ENCODE results near the gene CDH4.
"Not testable (repeated sequence)": the region's sequence is repeated elsewhere in the genome, so short reads cannot be mapped to it uniquely, and the experiment has no call there.

CDH4 gene

DNA sequence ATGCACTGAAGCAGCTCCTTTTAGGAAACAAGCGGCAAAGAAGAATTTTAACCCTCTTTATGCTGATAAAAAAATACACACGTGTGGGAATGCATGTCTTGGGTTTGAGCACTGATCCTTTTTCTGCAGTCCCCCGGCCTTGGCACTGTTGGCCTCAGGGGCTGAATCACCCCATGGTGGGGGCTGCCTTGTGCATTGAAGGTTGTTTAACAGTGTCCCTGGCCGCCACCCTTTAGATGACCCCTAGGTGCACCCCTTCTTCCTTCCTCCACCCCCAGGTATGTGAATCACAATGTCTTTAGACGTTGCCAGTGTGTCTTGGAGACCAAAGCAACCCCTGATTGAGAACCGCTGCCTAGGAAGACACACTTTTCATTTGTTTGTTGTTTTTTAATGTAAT lies 190.7 kb downstream of the CDH4 start:
- no peak for DNase-seq

DNA sequence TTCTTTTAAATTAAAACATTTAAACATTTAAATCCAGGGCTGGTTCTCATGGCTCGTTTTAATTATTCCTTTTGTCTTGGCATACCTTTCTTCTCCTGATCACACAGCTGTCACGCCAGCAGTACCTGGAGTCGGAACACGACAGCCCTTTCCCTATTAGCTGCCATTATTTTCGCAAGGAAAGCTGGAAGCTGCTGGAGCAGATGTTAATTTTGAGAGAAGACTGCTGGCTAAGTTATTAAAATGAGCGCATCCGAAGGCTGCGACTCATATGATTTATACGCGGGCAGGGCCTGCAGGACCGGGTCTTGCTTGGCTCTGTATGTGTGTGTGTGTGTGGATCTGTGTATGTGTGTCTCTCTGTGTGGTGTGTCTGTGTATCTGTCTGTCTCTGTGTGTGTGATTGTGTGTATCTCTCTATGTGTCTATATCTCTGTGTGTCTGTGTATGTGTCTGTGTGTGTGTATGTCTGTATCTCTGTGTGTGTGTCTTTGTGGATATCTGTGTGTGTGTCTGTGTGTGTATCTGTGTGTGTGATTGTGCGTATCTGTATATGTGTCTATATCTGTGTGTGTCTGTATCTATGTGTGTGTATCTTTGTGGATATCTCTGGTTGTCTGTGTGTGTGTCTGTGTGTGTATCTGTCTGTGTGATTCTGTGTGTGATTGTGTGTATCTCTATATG lies 191.5 kb downstream of the CDH4 start:
- no peak for DNase-seq

DNA sequence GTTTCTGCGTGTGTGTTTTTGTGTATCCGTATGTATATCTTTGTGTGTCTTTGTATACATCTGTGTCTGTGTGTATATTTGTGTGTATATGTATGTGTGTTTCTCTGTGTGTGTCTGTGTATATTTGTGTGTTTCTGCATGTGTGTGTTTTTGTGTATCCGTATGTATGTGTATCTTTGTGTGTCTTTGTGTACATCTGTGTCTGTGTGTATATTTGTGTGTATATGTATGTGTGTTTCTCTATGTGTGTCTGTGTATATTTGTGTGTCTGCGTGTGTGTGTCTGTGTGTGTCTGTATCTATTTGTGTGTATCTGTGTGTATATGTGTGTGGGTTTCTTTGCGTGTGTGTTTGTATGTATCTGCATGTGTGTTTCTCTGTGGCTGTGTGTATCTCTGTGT lies 192.6 kb downstream of the CDH4 start:
- DNase-seq, result no peak

DNA sequence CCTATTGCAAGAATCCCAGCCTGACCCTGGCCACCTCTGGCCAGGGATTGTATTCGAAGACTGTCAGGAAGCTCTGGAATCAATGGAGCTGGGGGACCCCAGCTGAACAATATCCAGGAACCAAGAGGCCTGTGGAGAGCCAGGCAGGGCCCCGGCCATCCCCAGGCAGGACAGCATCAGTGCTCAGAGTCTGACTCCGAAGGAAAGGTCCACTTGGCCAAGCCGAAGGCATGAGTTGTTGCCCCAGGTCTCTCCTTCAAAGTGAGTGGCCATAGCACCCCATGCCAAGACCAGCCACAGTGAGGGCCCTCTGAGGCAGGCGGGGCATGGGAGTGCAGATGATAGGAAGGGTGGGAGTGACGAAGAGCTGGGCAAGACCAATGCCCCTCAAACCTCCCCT lies 193.1 kb downstream of the CDH4 start:
- DNase-seq, result no peak

DNA sequence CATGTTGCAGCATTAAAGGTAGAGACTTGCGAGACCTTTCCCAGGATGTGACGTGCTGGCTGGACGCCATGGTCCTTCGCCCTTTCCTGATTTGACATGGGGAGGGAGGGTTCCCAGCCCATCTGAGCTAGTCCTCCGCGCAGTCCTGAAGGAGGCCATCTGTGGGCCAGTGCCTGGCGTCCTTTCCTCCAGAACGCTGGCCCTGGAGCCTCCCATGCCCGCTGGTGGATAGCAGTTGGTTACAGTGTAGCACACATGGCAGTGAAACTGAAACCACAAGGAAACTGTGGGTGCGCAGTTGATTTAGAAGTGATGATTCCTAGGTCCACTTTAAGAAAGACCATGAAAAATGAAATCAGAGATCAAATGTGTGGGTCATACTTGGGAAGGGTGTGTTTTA lies 193.7 kb downstream of the CDH4 start:
- DNase-seq, result no peak

DNA sequence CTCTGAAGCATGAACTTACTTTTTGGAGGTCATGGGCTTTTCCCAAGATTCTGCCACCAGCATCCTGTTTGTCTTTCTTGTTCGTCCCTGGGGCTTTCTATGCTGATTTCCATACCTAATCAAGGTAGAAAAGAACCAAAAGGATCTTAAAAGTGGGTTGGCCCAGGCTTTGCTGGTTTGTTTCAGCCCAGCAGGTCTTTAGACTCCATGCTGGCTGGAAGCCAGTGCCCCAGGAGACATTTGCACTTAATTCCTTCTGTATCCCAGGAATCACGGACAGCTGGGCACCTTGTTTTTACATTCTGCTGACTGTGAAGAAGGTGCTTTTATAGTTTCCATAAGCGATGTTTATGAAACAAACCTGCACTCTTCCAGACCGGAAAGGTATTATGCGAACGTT lies 195.9 kb downstream of the CDH4 start:
- DNase-seq, result no peak

DNA sequence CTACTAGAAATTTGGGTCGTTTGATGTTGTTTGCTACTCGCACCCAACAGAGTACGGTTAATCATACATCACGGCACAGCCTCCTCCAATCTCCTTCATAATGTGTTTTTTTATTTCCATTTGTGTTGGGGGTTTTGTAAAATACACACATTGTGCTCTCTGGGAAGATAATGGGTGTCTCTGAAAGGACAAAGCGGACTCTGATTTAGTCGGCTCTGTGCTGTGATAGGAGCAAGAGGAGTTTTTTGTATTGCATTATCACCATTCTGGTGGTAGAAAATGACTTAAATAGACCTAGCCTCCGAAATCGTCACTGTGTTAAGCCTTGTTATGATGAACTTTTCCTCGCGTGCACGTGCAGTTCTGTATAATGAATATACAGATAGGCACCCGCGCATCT lies 196.3 kb downstream of the CDH4 start:
- no peak for DNase-seq

DNA sequence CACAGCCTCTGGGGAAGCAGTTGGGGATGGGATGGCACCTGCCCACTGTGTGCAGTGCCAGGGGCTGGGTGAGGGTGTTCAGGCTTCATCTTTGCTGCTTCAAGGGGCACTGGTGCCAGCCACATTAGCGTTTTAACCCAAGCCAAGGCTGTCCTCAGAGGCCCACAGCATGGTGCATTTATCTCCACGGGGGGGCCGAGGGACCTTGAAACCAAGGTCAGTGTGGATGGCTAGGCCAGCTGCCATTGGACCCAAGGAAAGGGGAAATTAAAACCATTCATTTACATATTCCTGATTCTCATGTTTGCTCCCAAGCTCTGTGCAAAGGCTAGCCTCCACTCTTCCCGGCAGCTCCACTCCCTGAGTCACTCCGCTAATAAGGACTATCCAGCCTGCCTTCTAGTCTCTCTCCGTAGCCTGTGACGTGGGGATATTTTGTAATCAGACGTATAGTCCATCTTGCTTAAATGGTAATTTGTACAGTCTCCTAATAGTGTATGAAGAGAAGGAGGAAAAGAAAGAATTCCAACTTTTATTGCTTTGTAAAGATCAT lies 197.1 kb downstream of the CDH4 start:
- DNase-seq, result no peak

DNA sequence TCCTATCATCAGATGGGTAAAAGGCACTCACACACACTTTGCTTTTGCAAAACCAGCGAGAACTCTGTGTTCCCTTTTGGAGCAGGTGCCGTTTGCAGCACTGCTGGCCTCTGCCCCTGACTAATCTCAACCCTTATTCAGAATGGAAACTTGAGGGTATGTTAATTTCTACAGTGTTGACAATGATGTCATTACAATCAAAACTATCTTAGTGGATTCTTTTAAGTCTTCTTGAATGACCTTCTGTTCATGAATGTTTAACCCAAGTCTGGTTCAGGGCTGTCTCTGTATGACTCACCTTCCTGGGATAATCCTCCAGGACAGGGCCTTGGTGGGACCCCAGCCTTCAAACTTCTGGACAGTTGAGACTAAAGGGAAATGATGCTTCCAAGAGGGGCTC lies 197.9 kb downstream of the CDH4 start:
- no peak for DNase-seq

DNA sequence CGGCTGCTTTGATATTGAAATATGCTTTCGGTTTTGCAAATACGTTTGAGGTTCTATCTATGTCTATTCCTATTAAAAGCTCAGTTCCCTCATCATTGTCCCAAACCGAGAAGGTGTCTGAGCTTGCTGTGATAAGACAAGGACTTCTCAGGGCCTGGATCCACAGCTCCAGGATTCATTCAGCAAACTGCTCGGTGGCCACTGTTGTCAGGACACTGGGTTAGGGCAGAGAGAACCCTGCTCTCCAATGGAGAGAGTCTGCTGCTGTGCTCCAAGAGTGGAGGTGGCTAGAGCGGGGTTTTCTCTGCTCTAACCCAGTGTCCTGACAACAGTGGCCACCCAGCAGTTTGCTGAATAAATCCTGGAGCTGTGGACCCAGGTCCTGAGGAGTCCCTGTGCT lies 198.5 kb downstream of the CDH4 start:
- DNase-seq, result no peak

DNA sequence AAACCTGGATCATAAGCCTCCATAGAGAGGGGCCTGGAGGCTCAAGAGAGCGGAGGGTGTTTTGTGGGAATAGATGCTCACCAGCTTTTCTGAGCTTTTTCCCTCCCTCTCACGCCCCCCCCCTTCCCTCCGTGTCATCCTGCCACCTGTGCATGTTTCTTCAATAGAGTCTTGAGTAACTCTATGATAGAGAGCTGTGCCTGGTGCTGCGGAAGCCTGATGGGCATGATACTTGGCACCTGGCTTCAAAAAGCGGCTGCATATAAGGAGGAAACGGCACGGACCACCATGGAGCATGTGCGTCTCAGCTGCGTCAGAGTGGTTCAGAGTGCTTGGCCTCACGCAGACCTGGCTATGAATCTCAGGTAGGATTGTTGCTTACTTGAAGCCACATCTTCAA lies 198.9 kb downstream of the CDH4 start:
- DNase-seq, result no peak

DNA sequence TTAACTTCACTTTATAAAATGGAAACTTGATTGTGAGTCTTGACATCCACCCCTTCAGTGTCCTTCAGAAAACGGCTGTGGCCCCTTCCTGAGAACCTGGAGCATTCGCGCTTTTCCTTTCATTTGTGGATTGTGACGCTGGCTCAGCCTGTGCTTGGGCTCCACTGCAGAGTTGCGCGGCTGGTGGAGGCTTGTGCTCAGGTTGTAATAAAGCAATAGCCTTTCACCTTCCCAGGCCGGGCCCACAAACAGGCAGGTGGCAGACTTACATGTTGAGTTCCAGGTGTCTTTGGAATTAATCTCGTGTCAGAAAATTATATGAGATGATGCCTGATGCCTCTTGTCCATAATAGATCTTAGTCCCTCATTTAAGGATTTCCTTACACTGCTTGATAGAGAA lies 199.9 kb downstream of the CDH4 start:
- no peak for DNase-seq

DNA sequence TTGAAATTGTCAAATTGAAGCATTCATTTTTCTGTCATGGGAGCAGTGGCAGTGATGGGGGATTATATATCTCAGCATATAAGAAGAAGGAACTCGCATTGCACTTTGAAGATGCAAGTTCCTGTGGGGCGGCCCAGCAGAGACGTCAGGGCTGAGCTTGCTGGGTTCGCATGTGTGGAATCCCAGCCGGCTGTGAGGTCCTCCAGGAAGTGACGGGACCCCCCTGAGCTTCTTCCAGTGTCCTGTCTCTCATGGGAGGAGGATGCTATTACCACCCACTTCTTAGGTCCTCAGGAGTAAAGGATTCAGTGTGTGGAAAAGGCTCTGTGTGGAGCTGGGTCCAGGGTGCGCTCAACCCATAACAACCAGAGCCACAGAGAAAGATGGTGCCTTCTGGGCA lies 201.2 kb downstream of the CDH4 start:
- no peak for DNase-seq

DNA sequence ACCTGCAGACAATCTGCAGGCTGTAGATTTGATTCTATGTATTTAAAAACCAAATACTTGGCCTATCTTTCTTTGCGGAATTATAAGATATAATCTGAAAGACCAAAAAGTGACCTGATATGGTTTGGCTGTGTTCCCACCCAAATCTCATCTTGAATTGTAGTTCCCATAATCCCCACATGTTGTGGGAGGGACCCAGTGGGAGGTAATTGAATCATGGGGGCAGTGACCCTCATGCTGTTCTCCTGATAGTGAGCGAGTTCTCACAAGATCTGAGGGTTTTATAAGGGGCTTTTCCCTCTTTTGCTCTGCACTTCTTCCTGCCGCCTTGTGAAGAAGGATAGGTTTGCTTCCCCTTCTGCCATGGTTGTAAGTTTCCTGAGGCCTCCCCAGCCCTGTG lies 201.6 kb downstream of the CDH4 start:
- not testable (repeated sequence) for DNase-seq

DNA sequence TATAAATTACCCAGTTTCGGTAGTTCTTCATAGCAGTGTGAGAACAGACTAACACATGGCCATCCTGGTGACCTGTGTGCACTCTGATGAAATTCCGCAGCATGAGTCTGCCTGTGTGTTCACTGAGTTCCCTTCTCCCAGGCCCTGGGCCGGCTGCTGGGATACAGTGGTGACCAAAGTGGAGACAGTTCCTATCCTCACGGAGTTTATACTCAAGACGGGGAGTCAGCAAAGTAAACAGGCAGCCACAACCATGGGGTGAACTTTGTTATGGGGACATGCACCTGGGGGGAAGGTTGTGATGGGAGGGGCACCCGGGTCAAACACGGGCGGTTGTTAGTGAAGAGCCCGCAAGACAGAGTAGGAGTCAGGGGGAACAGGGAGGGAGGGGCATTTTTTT lies 202.0 kb downstream of the CDH4 start:
- DNase-seq, result no peak

DNA sequence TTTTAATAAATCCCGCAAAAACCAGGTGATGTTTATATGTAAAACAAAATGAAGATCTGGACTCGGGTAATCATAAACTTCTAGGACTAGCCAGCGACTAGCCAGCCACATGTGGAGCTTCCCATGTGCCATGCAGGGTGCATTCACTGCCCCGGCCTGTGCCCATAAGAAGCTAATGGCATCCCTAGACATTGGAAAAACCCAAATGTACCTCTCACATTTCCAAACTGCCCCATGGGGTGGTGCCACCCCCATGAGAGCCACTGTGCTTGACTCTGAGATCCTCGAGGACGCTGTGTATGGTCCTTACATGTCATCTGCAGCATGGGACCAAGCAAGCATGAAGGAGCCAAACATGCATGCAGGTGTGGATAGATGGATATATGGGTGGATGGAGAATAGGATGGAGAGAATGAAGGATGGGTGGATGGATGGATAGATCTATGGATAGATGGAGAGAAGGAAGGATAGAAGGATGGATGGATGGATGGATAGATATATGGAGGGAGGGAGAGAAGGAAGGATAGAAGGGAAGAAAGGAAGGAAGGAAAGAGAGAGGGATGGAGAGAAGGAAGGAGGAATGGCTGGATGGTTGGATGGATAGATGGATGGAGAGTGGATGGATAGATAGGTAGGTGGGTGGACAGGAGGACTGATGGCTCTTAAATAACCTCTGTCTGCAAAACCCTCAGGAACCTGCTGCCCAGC lies 203.6 kb downstream of the CDH4 start:
- DNase-seq, result no peak

DNA sequence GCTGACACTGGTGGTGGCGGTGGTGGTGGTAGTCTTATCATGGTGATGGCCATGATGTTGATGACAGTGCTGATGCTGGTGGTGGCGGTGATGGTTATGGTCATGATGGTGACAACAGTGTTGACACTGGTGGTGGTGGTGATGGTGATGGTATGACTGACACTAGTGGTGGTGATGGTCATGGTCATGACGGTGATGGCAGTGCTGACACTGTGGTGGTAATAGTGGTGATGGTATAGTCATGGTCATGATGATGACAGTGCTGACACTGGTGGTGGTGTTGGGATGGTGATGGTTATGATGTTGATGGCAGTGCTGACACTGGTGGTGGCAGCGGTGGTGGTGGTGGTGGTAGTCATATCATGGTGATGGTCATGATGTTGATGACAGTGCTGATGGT lies 205.7 kb downstream of the CDH4 start:
- DNase-seq, result no peak

DNA sequence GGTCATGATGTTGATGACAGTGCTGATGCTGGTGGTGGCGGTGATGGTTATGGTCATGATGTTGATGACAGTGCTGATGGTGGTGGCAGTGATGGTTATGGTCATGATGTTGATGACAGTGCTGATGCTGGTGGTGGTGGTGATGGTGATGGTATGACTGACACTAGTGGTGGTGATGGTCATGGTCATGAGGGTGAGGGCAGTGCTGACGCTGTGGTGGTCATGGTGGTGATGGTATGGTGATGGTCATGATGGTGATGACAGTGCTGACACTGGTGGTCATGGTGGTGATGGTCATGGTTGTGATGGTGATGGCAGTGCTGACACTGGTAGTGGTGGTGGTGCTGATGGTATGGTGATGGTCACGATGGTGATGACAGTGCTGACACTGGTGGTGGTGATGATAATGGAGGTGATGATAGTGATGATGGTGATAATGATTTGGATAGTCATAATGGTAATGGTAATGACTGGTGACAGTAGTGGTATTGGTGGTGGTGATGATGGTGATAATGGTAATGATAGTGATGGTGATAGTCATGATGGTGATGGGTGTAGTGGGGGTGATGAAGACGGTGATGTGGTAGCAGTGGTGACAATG lies 206.2 kb downstream of the CDH4 start:
- DNase-seq, result no peak

DNA sequence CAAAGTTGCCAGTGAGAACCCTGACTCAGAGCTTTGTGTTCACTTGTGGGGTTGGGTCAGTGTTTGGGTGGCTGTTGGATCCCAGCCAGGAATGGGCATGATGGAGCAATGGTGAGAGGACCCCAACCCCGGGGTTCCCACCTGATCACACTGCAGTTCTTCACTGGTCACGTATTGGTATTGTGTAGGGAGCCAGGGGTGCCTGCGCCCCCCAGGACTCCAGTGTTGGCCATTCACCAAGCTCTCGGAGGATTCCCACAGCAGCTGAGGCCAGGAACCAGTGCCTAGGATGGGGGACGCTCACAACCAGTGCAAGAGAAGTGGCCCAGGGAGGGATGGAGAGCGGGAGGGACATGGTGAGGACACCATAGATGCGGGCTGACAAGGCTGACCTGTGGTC lies 207.2 kb downstream of the CDH4 start:
- no peak for DNase-seq

DNA sequence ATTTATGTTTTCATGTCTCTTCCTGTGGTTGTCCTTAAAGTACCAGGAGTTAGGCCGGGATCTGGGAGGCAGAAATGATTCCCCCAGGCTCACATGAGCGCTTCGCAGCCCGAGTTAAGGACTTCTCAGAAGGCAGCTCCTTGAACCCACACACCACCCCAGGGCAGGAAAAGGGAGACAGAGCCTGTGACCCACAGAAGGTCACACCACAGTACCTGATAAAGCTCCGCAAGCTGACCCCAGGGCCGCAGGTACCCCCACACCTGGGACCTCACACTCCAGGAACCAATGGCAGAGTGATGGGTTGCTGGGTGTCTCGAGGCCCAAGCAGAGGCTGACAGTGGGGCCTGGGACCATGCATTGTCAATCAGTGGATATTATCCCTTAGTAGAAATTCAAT lies 207.6 kb downstream of the CDH4 start:
- no peak for DNase-seq

DNA sequence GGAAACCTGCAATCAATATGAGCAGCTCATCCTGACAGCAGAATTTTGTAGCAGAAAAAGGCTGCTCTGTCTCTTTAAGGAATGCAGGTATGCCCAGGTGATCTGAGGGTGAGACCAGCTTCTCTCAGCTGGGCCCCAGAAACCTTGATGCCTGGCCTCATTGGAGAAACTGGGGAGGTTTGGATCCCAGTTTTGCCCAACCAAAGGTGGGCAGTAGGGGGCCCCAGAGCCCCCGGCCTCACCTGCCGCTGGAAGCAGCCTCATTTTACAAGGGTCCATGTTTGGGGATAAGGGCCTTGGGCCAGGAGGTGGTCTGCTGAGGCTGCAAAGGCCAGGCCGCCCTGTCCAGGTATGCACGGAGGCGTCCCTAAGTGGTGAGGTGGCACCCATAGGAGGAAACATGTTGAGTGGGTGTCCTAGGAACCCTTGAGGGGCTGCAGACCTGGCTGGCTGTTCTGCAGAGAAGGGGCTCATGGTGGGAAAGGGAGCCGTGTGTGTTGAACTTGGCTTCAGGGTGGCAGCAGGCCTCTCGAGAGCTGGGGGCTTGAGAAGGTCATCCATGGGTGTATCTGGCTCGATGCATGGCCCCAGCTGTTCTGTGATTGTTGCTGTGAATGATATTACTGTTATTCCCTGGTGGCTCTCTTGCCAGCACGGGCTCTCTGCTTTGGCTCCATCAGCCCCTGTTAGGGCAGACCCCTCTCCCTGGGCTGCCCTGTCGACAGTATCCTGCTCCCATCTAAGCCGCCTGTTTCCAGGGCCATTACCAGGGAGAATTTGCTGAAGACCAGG lies 208.4 kb downstream of the CDH4 start:
- peak; percentile 69 for DNase-seq

DNA sequence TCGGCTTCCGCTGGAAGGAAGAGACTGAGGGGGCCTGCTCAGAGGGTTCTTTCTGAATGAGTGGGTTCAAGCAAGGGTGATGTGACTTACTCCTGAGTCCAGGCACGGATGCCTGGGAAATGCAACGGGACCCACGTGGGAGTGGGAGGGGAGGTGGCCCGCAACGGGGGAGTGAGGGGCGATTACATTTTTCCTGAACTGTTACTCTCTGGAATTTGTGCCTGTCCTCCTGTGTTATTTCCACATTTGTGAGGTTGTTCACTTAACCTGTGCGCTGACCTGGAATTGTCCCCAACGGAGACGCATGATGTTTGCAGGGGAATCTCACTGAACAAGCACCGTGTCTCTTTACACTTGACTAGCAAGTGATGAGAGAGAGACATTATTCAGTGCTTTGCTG lies 209.4 kb downstream of the CDH4 start:
- DNase-seq, result peak; percentile 94

Measured in eye (tissue), 1 donor.